IPS-20b (cell line): ENCODE data around the gene CAMK2G.

Experiments
- H3K27ac ChIP-seq: one replicate; pipeline ENCODE4 v1.5.1; 2013; ENCODE audit warnings: low read length
- H3K27me3 ChIP-seq: 2 replicates; pipeline ENCODE4 v1.6.1; 2013; ENCODE audit warnings: mild to moderate bottlenecking, low read length, inconsistent platforms; ENCODE audit not compliant: insufficient read depth
- H3K36me3 ChIP-seq: 2 replicates; pipeline ENCODE4 v1.6.1; 2013; ENCODE audit warnings: low read depth, mild to moderate bottlenecking, inconsistent platforms, low read length, moderate library complexity; ENCODE audit not compliant: insufficient read depth
- H3K4me1 ChIP-seq: 2 replicates; pipeline ENCODE4 v1.6.1; 2013; ENCODE audit warnings: mild to moderate bottlenecking, control low read depth, inconsistent platforms, low read length, moderate library complexity; ENCODE audit not compliant: insufficient read depth
- H3K4me3 ChIP-seq: 2 replicates; pipeline ENCODE4 v1.5.1; 2013; ENCODE audit warnings: mild to moderate bottlenecking, low read length, inconsistent platforms
- H3K9ac ChIP-seq: 2 replicates; pipeline ENCODE4 v1.6.1; 2013; ENCODE audit warnings: low read depth, mild to moderate bottlenecking, inconsistent platforms, low read length, moderate library complexity
- H3K9me3 ChIP-seq: 2 replicates; pipeline ENCODE4 v1.6.1; 2013; ENCODE audit warnings: mild to moderate bottlenecking, low read depth, low read length, inconsistent platforms; ENCODE audit not compliant: insufficient read depth

The CAMK2G gene

DNA sequence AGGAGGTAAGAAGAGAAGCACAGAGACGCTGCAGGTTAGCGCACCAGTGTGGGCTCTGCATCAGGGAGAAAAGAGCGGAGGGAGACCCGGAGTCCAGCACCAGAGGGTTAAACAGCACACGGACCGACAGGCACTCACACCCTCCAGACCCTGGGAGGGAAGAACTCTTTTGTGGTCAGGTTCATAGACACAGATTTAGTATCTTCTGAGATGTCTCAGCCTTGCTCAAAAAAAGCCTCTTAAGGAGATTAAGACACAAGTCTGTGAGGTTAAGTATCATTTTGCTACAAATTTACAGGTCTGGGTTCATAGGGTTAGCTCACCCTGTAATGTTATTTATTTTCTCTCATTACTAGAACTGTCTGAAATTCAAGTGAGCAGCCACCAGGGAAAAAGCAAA, 46.2 kb downstream of the CAMK2G start:
- no peak overlapping the region for H3K4me3 ChIP-seq
- no peak overlapping the region for H3K27ac ChIP-seq
- H3K4me1 ChIP-seq, result no peaks in the 10 kb centered on the region
- H3K9ac ChIP-seq, result no peak overlapping the region
- H3K36me3 ChIP-seq, result peaks cover 30% of the 10 kb centered on the region
- H3K27me3 ChIP-seq, result no peaks in the 10 kb centered on the region
- H3K9me3 ChIP-seq, result no peaks in the 10 kb centered on the region

DNA sequence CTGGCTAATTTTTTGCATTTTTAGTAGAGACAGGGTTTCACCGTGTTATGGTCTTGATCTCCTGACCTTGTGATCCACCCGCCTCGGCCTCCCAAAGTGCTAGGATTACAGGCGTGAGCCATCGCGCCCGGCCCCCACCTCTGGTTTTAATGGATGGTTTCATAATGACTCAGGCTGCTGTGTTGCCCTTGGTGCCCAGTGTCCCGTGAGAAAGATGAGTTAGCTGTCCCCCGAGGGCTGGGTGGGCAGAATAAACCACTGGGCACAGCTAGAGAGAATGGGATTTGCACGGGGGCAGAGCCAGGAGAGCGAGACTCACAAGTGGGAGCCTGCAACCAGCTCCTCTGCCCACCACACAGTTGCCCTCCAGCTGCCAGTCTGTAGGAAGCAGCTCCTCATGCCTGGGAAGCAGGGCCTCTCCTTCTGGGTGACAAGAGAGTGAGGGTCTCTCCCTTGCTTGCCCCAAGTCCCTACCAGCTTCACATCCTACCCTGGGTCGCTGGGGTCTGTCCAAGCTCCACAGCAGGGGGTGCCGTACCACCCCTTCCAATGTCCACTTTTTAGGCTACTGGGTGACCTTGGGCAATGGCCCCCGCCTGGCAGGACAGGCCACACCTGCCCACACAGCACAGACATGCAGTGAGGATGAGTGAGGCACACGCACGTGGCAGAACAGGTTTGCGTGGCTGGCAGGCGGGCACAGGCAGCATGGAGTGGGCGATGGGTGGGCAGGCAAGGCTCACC, 46.8 kb downstream of the CAMK2G start:
- Histone ChIP-seq H3K36me3 (peaks cover 30% of the 10 kb centered on the region), H3K27me3 (no peaks in the 10 kb centered on the region), H3K9me3 (no peaks in the 10 kb centered on the region), H3K9ac (no peak overlapping the region), H3K27ac (no peak overlapping the region), H3K4me3 (no peak overlapping the region), H3K4me1 (no peaks in the 10 kb centered on the region)

DNA sequence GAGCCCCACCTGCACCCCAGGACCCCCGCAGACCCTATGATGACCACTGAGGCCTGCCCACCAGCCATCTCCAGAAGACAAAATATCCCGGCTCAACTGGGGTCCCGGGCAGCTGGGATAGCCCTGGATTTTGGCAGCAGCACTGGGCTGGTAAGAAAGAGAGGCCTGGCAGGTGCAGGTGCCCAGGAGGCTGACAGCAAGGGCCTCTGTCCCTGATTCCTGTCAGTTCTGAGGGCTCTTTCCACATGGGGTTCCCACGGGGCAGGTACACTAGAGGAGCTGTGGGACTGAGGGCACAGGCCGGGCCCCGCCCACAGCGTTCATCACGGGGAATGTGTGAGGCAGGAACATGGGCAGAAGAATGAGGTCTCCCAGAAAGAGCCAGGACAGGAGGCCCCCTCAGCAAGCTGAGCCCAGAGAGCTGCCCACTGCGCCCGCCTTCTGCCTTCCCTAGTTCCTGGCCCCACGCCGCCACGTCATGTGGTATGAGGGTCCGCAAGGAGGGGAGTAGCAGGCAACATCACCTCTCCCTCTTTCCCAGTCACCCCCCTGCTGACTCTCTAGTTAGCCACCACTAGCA, 50.1 kb downstream of the CAMK2G start:
- Histone ChIP-seq H3K36me3 (peaks cover 25% of the 10 kb centered on the region; the same call in 1 of the 2 replicates), H3K27me3 (no peaks in the 10 kb centered on the region), H3K4me1 (no peaks in the 10 kb centered on the region), H3K27ac (no peak overlapping the region), H3K9me3 (no peaks in the 10 kb centered on the region), H3K9ac (no peak overlapping the region), H3K4me3 (no peak overlapping the region)

DNA sequence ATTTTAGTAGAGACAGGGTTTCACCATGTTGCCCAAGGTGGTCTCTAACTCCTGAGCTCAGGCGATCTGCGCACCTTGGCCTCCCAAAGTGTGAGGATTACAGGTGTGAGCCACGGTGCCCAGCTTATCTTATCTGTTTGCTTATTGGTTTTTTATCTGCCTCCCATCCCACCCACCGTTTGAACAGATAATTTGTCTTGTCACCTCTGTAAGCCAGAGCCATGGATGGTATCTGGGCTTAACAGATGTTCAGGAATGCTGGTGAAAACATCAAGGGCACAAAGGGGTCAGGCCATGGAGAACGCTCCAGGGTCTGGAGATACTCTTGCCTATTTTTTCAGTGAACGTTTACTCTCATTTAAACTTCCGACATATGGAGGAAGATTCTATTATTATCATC, 51.0 kb downstream of the CAMK2G start:
- Histone ChIP-seq H3K4me1 (no peaks in the 10 kb centered on the region), H3K27me3 (no peaks in the 10 kb centered on the region), H3K27ac (no peak overlapping the region), H3K9ac (no peak overlapping the region), H3K9me3 (no peaks in the 10 kb centered on the region), H3K36me3 (peaks cover 25% of the 10 kb centered on the region; the same call in 1 of the 2 replicates), H3K4me3 (no peak overlapping the region)

DNA sequence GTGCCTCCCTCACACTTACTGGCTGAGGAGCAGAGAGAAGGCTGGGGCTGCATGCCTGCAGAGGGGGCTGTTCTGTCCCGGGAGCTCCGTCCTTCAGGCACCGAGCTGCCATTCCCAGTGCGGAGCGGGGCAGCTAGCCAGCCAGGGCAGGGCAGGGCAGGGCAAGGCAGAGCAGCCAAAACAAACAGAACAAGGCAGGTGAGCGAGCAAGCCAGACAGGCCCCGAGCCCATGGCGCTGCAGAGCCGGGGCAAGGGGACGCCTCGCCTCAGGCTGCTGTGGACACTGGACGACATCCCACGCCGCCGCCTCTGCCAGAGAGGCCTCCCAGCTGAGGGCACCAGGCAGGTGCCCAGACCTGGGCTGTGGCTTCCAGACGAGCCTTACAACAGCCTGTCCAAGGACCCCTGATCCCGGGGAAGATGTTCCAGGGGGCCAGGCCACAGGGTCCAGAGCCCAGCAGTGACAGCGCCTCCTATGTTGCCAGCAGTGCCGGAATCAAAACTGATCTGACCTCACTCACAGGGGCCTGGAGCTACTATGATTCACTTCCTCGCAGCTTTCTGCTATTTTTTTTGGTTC, 54.8 kb downstream of the CAMK2G start:
- Histone ChIP-seq H3K36me3 (peaks cover 25% of the 10 kb centered on the region; the same call in 1 of the 2 replicates), H3K9me3 (no peaks in the 10 kb centered on the region), H3K4me3 (no peak overlapping the region), H3K27ac (no peak overlapping the region), H3K4me1 (no peaks in the 10 kb centered on the region), H3K27me3 (no peaks in the 10 kb centered on the region), H3K9ac (no peak overlapping the region)

DNA sequence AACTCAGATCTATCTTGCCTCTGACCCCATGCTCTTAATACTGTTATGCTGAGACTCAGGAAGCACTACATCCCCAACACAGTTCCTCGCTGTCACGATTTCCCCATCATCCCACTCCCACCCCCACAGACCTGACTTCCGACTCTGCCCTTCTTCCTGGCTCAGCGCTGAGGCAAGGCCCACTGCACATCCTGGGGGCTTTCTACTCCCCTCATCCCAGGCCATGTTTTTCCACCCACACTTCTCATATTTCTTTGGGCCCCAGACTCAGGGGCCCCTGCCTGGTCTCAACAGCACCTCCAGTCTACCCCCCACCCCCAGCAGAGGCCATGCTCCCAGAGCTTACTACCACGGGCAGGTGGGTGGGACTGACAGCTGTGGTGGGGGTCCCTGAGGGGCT, 55.3 kb downstream of the CAMK2G start:
- Histone ChIP-seq H3K36me3 (peaks cover 27% of the 10 kb centered on the region), H3K9me3 (no peaks in the 10 kb centered on the region), H3K27me3 (no peaks in the 10 kb centered on the region), H3K9ac (no peak overlapping the region), H3K4me1 (no peaks in the 10 kb centered on the region), H3K4me3 (no peak overlapping the region), H3K27ac (no peak overlapping the region)

DNA sequence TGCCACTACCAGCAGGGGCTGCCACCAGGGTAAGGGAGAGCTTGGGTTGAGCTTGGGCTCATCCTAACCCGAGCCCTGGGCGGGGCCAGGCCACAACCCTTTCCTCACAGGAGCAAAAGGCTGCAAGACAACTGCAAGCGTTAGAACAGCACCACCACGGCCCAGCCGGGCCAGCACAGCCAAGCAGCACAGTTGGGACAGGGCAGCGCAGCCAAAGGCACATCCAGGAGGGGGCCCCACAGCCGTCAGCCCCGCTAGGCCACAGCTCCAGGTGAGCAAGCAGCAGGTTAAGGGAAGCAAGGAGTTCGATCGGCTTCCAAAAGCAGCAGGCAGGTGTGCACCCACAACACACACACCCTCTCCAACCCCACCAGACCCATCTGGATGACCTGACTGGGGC, 56.0 kb downstream of the CAMK2G start:
- no peaks in the 10 kb centered on the region for H3K27me3 ChIP-seq
- H3K4me3 ChIP-seq, result no peak overlapping the region
- H3K9me3 ChIP-seq, result no peaks in the 10 kb centered on the region
- H3K4me1 ChIP-seq, result no peaks in the 10 kb centered on the region
- peaks cover 27% of the 10 kb centered on the region for H3K36me3 ChIP-seq
- no peak overlapping the region for H3K27ac ChIP-seq
- H3K9ac ChIP-seq, result no peak overlapping the region

DNA sequence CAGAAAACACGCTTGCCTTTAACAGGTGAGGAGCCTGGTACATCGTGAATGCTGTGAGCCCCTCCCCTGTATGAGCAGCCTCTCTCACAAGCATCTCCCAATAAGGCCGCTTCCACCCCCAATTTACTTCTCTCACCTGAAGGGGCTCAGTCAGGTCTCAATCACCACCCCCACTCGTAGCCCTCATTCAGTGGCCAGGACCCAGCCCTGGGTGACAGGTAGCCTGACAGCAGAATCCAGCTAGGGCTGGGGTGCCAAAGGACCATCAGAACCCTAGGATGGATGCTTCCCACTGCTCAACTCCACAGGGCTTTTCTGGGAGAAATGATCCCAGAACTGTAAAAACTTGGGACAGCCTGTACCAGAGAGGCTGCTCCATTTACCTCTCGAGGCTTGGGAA, 56.5 kb downstream of the CAMK2G start:
- Histone ChIP-seq H3K27me3 (no peaks in the 10 kb centered on the region), H3K9ac (no peak overlapping the region), H3K4me1 (no peaks in the 10 kb centered on the region), H3K27ac (no peak overlapping the region), H3K36me3 (peaks cover 26% of the 10 kb centered on the region), H3K9me3 (no peaks in the 10 kb centered on the region), H3K4me3 (no peak overlapping the region)

DNA sequence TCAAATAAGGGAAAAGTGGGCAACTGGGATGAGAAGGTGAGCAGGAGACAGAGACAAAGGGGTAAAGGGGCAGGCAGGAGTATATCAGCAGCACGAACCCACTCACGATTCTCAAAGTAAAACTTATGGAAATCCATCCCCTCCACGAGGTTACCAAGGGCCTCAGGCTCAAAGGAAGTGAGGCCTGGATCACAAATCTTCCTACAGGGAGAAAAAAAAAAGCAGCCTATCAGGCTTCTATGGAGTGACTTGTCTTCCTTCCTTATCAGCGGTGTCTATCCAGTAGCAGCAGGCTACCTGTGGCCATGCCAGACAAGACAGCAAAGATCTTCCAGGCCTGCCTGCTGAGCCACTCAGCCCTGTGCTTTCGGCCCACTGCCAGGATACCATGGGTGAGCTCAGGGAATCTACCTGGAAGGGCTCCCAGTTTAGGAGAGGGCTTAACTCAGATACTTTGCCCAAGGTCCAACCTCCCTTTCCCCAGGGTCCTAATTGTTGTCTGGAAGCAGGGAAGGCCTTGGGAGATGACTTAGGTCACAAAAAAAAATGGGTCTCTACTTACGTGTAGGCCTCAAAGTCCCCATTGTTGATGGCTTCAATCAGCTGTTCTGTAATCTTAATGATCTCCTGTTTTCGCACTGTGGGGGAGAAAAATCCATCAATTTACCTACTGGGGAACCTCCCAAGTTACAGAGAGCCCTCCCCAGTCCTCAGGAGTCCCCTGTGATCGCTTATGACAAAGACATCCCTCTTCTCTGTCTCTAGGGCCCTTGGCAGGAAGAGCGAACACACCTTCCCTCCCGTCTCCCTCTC, 57.2 kb downstream of the CAMK2G start:
- no peak overlapping the region for H3K27ac ChIP-seq
- peaks cover 26% of the 10 kb centered on the region for H3K36me3 ChIP-seq

DNA sequence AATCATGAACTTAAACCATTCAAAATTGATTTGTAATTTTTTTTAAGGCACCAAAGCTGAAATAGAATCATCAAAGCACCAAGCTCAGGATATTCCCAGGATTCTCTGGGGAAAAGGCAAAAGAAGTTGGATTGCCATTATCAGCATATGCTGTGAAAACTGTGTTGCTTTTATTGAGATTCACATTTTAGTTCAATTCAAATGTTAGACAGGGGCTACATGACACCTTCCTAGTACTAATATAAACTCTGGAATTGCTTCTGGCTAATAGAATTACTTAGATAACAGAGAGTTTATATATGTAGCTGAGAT, 58.7 kb downstream of the CAMK2G start:
- Histone ChIP-seq H3K9me3 (no peaks in the 10 kb centered on the region), H3K36me3 (peaks cover 26% of the 10 kb centered on the region), H3K27me3 (no peaks in the 10 kb centered on the region), H3K27ac (no peak overlapping the region), H3K9ac (no peak overlapping the region), H3K4me3 (no peak overlapping the region), H3K4me1 (no peaks in the 10 kb centered on the region; the same call in 1 of the 2 replicates)

More for the DNA sequence above, 57.2 kb downstream of the CAMK2G start:
- no peaks in the 10 kb centered on the region for H3K9me3 ChIP-seq
- no peaks in the 10 kb centered on the region for H3K27me3 ChIP-seq
- no peaks in the 10 kb centered on the region; the same call in 1 of the 2 replicates for H3K4me1 ChIP-seq
- H3K4me3 ChIP-seq, result no peak overlapping the region
- H3K9ac ChIP-seq, result no peak overlapping the region

DNA sequence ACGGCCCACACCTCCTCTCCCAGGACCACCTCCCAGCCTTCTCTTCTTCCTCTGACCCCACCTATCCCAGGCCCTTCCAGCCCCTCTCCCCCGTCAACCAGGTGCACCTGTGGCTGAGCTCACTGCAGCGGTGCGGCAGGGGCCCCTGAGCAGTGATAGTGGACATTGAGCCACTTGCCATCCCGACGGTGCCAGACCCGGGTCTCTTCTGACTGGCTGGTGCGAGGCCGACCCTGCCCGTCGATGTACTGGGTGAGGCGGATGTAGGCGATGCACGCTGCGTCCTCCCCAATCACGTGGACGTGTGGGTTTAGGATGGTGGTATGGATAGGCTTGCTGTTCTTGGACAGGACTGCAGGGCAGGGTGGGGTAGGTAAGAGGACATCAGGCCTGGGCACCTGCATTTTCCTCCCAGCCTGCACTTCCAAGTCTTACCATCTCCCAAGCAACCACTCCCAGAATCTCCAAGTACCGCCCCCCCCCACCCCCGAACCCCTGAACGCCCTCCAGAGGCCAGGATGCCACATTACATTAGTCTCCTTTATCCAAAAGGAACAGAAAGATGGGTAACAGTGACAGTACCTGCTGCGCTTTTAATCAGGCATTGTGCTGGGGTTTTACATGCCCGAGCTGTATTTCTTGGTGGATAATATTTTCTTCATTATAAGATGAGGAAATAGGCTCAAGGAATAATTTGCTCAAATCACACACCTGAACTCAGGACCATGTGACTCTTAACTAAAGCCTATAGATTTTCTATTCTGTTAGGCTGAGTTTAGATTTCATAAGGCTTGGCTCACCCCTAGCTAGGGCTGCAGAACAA, 59.2 kb downstream of the CAMK2G start:
- H3K9me3 ChIP-seq, result no peaks in the 10 kb centered on the region

More for the DNA sequence above, 59.2 kb downstream of the CAMK2G start:
- H3K27ac ChIP-seq, result no peak overlapping the region
- H3K36me3 ChIP-seq, result peaks cover 26% of the 10 kb centered on the region
- H3K4me1 ChIP-seq, result no peaks in the 10 kb centered on the region; the same call in 1 of the 2 replicates
- H3K27me3 ChIP-seq, result no peaks in the 10 kb centered on the region
- no peak overlapping the region for H3K9ac ChIP-seq
- H3K4me3 ChIP-seq, result no peak overlapping the region
